Right lobe of liver (tissue), 4 donors: ENCODE data around the gene AMPD3.

Experiments used
- POLR2A ChIP-seq: fragments of 450-650 bp; IDR thresholded peaks from one replicate; pipeline ENCODE4 v1.6.1; 2017; ENCODE audit warnings: antibody characterized with exemption, mild to moderate bottlenecking
- TF ChIP-seq, protein P1 (sequence below), 4 donors: fragments of 200-600 bp in 3 of 4; fragments of 450-650 bp in 1 of 4; IDR thresholded peaks; one replicate each; pipeline versions ENCODE4 v1.5.1 to v1.8.0; 2016 to 2022; ENCODE audit warnings: antibody characterized with exemption in 4 of 4, mild to moderate bottlenecking in 2 of 4
- donor health status: DM: no; HTN: no; CAD: no.
- donor health status: DM: no; HTN: no; CAD: no.
- donor health status: DM: no; HTN: yes; CAD: no.

DNA sequence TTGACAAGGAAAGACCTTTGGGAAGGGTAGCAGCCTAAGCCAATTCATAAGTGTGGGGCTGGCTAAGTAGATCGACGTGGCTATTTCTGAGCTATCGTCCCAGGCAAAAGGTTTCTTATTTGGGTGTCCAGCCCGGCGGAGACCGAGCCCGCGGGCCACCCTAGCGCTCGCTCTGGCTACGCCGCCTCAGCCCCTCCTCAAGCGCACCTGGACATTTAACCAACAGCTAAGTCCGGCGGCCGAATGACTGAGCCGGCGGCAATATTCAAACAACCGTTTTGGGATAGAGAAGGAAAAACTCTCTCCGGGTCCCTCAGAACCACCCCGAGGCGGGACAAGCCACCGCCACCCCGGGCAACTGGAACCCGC, 85.5 kb downstream of the AMPD3 start:
- TF ChIP-seq, protein P1, sequence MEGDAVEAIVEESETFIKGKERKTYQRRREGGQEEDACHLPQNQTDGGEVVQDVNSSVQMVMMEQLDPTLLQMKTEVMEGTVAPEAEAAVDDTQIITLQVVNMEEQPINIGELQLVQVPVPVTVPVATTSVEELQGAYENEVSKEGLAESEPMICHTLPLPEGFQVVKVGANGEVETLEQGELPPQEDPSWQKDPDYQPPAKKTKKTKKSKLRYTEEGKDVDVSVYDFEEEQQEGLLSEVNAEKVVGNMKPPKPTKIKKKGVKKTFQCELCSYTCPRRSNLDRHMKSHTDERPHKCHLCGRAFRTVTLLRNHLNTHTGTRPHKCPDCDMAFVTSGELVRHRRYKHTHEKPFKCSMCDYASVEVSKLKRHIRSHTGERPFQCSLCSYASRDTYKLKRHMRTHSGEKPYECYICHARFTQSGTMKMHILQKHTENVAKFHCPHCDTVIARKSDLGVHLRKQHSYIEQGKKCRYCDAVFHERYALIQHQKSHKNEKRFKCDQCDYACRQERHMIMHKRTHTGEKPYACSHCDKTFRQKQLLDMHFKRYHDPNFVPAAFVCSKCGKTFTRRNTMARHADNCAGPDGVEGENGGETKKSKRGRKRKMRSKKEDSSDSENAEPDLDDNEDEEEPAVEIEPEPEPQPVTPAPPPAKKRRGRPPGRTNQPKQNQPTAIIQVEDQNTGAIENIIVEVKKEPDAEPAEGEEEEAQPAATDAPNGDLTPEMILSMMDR (IDR thresholded peaks at IDR 0.05): no peak
- no peak for TF ChIP-seq POLR2A
